Upper lobe of left lung (tissue), 4 donors: Measurements from ENCODE around the gene CHRNA5.

Source experiments
- POLR2A ChIP-seq, 4 donors: fragments of 450-650 bp; IDR thresholded peaks; one replicate each; pipeline ENCODE4 v1.5.1; 2016 to 2017; ENCODE audit warnings: antibody characterized with exemption in 4 of 4, mild to moderate bottlenecking in 2 of 4
- POLR2AphosphoS5 ChIP-seq, 2 donors: sonication (generic); formaldehyde crosslinking; IDR thresholded peaks; one replicate each; pipeline ENCODE4 v1.5.1; 2017; ENCODE audit warnings: antibody characterized with exemption in 2 of 2
- TF ChIP-seq, protein P1 (sequence below), 6 experiments: fragments of 450-650 bp in 4 of 6; fragments of 200-600 bp in 2 of 6; sonication (generic) in 2 of 6; IDR thresholded peaks; one replicate each; pipeline ENCODE4 v1.5.1; 2016 to 2019; ENCODE audit warnings: antibody characterized with exemption in 6 of 6

- TF ChIP-seq POLR2A (IDR thresholded peaks at IDR 0.05) = no peak
- no peak for TF ChIP-seq POLR2AphosphoS5 (IDR thresholded peaks at IDR 0.05)
- TF ChIP-seq, protein P1, sequence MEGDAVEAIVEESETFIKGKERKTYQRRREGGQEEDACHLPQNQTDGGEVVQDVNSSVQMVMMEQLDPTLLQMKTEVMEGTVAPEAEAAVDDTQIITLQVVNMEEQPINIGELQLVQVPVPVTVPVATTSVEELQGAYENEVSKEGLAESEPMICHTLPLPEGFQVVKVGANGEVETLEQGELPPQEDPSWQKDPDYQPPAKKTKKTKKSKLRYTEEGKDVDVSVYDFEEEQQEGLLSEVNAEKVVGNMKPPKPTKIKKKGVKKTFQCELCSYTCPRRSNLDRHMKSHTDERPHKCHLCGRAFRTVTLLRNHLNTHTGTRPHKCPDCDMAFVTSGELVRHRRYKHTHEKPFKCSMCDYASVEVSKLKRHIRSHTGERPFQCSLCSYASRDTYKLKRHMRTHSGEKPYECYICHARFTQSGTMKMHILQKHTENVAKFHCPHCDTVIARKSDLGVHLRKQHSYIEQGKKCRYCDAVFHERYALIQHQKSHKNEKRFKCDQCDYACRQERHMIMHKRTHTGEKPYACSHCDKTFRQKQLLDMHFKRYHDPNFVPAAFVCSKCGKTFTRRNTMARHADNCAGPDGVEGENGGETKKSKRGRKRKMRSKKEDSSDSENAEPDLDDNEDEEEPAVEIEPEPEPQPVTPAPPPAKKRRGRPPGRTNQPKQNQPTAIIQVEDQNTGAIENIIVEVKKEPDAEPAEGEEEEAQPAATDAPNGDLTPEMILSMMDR (IDR thresholded peaks at IDR 0.05) = no peak
Measured at GRCh38 chr15:78550815-78551214, 14.5 kb upstream of the CHRNA5 start.
